ENCODE results near the gene SCEL.

DNA sequence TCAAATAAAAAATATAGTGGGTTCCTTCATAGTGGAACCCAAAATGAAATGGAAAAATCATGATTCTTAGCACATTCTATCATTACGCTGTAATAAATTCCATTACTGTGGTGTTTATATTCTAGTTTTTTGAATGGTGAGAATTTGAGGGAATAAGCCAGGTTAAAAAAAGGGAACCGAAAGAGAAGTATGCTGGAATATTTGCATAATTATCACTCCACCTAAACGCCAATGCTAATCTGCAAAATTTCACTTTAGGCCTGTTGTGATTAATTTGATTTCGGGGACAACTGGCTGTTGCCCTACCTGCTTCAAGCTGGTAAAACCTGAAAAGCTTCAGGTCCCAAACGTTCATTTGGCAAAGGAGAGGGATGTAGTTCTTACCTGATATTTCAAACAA lies 32.1 kb upstream of the SCEL start:
- no peak for TF ChIP-seq POLR2AphosphoS5 (IDR thresholded peaks at IDR 0.05; ENCODE audit: low read depth, low read length)
- TF ChIP-seq TAF1 (IDR thresholded peaks at IDR 0.05; ENCODE audit: borderline replicate concordance, insufficient read depth, low read length) = no peak
- no peak for TF ChIP-seq SIN3A (IDR thresholded peaks at IDR 0.05; ENCODE audit: borderline replicate concordance, insufficient read depth, low read length)
- TF ChIP-seq, protein P1, sequence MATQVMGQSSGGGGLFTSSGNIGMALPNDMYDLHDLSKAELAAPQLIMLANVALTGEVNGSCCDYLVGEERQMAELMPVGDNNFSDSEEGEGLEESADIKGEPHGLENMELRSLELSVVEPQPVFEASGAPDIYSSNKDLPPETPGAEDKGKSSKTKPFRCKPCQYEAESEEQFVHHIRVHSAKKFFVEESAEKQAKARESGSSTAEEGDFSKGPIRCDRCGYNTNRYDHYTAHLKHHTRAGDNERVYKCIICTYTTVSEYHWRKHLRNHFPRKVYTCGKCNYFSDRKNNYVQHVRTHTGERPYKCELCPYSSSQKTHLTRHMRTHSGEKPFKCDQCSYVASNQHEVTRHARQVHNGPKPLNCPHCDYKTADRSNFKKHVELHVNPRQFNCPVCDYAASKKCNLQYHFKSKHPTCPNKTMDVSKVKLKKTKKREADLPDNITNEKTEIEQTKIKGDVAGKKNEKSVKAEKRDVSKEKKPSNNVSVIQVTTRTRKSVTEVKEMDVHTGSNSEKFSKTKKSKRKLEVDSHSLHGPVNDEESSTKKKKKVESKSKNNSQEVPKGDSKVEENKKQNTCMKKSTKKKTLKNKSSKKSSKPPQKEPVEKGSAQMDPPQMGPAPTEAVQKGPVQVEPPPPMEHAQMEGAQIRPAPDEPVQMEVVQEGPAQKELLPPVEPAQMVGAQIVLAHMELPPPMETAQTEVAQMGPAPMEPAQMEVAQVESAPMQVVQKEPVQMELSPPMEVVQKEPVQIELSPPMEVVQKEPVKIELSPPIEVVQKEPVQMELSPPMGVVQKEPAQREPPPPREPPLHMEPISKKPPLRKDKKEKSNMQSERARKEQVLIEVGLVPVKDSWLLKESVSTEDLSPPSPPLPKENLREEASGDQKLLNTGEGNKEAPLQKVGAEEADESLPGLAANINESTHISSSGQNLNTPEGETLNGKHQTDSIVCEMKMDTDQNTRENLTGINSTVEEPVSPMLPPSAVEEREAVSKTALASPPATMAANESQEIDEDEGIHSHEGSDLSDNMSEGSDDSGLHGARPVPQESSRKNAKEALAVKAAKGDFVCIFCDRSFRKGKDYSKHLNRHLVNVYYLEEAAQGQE (IDR thresholded peaks at IDR 0.05; ENCODE audit: insufficient read depth in 1 of 2, low read depth in 2 of 2, low read length in 2 of 2) = no peak

Measured in PFSK-1 (cell line).